ENCODE data around the gene ARL5A.
A peak's percentile ranks its signal among the peaks of the same experiment; 100 is the strongest.

DNA sequence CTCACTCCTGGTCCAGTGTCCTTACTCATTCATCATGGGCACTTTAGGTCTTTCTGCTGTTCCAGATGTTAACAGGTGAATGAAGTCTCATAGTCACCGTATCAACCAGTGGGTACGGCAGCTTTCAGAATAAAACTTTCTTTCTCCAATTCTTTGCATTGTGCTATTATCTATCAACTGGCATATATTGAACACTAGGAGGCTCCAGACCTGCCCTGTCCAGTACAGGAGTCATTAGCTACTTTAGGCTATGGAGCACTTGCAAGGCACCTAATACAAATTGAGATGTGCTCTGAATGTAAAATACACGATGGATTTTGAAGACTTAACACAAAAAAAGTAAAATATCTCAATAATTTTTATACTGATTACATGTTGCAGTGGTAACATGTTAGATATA is 50.7 kb downstream of the ARL5A start:
- TF ChIP-seq ESRRA (IDR thresholded peaks at IDR 0.05; ENCODE audit: borderline replicate concordance, low read depth) (no peak), MAFG (tag; conservative IDR thresholded peaks at IDR 0.05) (no peak), HNRNPL (IDR thresholded peaks at IDR 0.05; ENCODE audit: low read depth, low read length) (no peak), FOXK2 (conservative IDR thresholded peaks at IDR 0.05 in 1 of 2, IDR thresholded peaks at IDR 0.05 in 1 of 2; ENCODE audit: low read depth in 2 of 2) (no peak), EZH2 (IDR thresholded peaks at IDR 0.05; ENCODE audit: borderline replicate concordance, low read depth, low read length) (no peak), NR1H2 (CRISPR knock-in tag; IDR thresholded peaks at IDR 0.05) (no peak)
- TF ChIP-seq, protein P1, sequence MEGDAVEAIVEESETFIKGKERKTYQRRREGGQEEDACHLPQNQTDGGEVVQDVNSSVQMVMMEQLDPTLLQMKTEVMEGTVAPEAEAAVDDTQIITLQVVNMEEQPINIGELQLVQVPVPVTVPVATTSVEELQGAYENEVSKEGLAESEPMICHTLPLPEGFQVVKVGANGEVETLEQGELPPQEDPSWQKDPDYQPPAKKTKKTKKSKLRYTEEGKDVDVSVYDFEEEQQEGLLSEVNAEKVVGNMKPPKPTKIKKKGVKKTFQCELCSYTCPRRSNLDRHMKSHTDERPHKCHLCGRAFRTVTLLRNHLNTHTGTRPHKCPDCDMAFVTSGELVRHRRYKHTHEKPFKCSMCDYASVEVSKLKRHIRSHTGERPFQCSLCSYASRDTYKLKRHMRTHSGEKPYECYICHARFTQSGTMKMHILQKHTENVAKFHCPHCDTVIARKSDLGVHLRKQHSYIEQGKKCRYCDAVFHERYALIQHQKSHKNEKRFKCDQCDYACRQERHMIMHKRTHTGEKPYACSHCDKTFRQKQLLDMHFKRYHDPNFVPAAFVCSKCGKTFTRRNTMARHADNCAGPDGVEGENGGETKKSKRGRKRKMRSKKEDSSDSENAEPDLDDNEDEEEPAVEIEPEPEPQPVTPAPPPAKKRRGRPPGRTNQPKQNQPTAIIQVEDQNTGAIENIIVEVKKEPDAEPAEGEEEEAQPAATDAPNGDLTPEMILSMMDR (IDR thresholded peaks at IDR 0.05 in 2 of 3, conservative IDR thresholded peaks at IDR 0.05 in 1 of 3; ENCODE audit: insufficient read depth in 2 of 3, low read depth in 1 of 3, low read length in 3 of 3): peak; percentile 33 to 52 (median 48); a peak in 5 of 6 replicates
- TF ChIP-seq, protein P2, sequence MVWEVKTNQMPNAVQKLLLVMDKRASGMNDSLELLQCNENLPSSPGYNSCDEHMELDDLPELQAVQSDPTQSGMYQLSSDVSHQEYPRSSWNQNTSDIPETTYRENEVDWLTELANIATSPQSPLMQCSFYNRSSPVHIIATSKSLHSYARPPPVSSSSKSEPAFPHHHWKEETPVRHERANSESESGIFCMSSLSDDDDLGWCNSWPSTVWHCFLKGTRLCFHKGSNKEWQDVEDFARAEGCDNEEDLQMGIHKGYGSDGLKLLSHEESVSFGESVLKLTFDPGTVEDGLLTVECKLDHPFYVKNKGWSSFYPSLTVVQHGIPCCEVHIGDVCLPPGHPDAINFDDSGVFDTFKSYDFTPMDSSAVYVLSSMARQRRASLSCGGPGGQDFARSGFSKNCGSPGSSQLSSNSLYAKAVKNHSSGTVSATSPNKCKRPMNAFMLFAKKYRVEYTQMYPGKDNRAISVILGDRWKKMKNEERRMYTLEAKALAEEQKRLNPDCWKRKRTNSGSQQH (CRISPR knock-in tag; IDR thresholded peaks at IDR 0.05): no peak

Measured in K562 (cell line).